ELF-1 (cell line): ENCODE measurements around the gene ZNF446.
"Not testable (repeated sequence)": the region's sequence is repeated elsewhere in the genome, so short reads cannot be mapped to it uniquely, and the experiment has no call there.

Source experiments
- DNase-seq: peaks from one replicate; pipeline ENCODE4 v3.0.0-alpha.2; 2016; ENCODE audit warnings: low read depth, low spot score

The ZNF446 gene

GRCh38 chr19:58469241-58470013 is 6.7 kb upstream of the ZNF446 start:
- DNase-seq = no peak

- DNase-seq = not testable (repeated sequence)
These were observed 5.2 kb upstream of the ZNF446 start for GRCh38 chr19:58470837-58471543.

- no peak for DNase-seq
These were observed 4.4 kb upstream of the ZNF446 start for GRCh38 chr19:58471736-58472135.

- DNase-seq = no peak
These were observed 2.4 kb upstream of the ZNF446 start for GRCh38 chr19:58473775-58474174.

GRCh38 chr19:58474291-58474996 is 1.7 kb upstream of the ZNF446 start:
- no peak for DNase-seq

- DNase-seq = no peak
These were observed 997 bp upstream of the ZNF446 start for GRCh38 chr19:58474997-58475713.

GRCh38 chr19:58476498-58477015 is 405 bp downstream of the ZNF446 start:
- DNase-seq = no peak

GRCh38 chr19:58477130-58477529 is 978 bp downstream of the ZNF446 start:
- no peak for DNase-seq

GRCh38 chr19:58477871-58478270 is 1.7 kb downstream of the ZNF446 start:
- DNase-seq = no peak

GRCh38 chr19:58479303-58479702 is 3.2 kb downstream of the ZNF446 start:
- no peak for DNase-seq

GRCh38 chr19:58479736-58480480 is 3.8 kb downstream of the ZNF446 start:
- no peak for DNase-seq

- no peak for DNase-seq
These were observed 4.3 kb downstream of the ZNF446 start for GRCh38 chr19:58480481-58480830.

GRCh38 chr19:58480831-58481230 is 4.7 kb downstream of the ZNF446 start:
- no peak for DNase-seq

GRCh38 chr19:58482372-58482771 is 6.2 kb downstream of the ZNF446 start:
- DNase-seq = no peak

GRCh38 chr19:58483776-58484175 is 7.6 kb downstream of the ZNF446 start:
- no peak for DNase-seq

GRCh38 chr19:58484349-58484748 is 8.2 kb downstream of the ZNF446 start:
- DNase-seq = not testable (repeated sequence)

GRCh38 chr19:58491393-58491792 is 15.2 kb downstream of the ZNF446 start:
- DNase-seq = no peak

GRCh38 chr19:58492265-58492664 is 16.1 kb downstream of the ZNF446 start:
- no peak for DNase-seq

GRCh38 chr19:58497634-58498170 is 21.6 kb downstream of the ZNF446 start:
- DNase-seq = no peak

GRCh38 chr19:58498316-58499020 is 22.3 kb downstream of the ZNF446 start:
- no peak for DNase-seq
